NB4 (cell line): ENCODE measurements around the gene ZSWIM5.

Experiments used
- DNase-seq: peaks from one replicate; pipeline ENCODE4 v3.0.0; 2010; ENCODE audit warnings: low read depth
- H3K4me3 ChIP-seq: one replicate; pipeline ENCODE4 v1.5.1; 2011; ENCODE audit warnings: mild to moderate bottlenecking, low read depth, low read length, moderate library complexity
- CTCF ChIP-seq: IDR thresholded peaks from one replicate; pipeline ENCODE4 v1.5.1; 2012; ENCODE audit warnings: low read depth, low read length
- MAX ChIP-seq: IDR thresholded peaks from 2 replicates; pipeline ENCODE4 v1.6.1; 2011; ENCODE audit warnings: low read depth, low read length
- MYC ChIP-seq: IDR thresholded peaks from 2 replicates; pipeline ENCODE4 v1.6.1; 2011; ENCODE audit warnings: low read depth, low read length
- POLR2A ChIP-seq: IDR thresholded peaks from 2 replicates; pipeline ENCODE4 v1.6.1; 2011; ENCODE audit warnings: mild to moderate bottlenecking; ENCODE audit not compliant: insufficient read length; ENCODE audit errors: extremely low read depth

Gene ZSWIM5

GRCh38 chr1:45040297-45040696, 166.1 kb downstream of the ZSWIM5 start:
- no peak overlapping the region for H3K4me3 ChIP-seq
- TF ChIP-seq POLR2A (no peak), MAX (no peak), CTCF (no peak), MYC (no peak)
- DNase-seq = no peak

GRCh38 chr1:45038661-45039364, 167.6 kb downstream of the ZSWIM5 start:
- DNase-seq = no peak
- TF ChIP-seq POLR2A (no peak), CTCF (no peak), MYC (no peak), MAX (no peak)
- H3K4me3 ChIP-seq = no peak overlapping the region

- no peak for DNase-seq
- TF ChIP-seq MAX (no peak), MYC (no peak), POLR2A (no peak), CTCF (no peak)
- H3K4me3 ChIP-seq = no peak overlapping the region
These were observed 168.2 kb downstream of the ZSWIM5 start for GRCh38 chr1:45038240-45038639.

GRCh38 chr1:45037456-45037855, 168.9 kb downstream of the ZSWIM5 start:
- DNase-seq = no peak
- H3K4me3 ChIP-seq = no peak overlapping the region
- TF ChIP-seq POLR2A = no peak

- DNase-seq = no peak
- H3K4me3 ChIP-seq = no peak overlapping the region
- TF ChIP-seq MAX (no peak), CTCF (no peak), POLR2A (no peak), MYC (no peak)
These were observed 170.6 kb downstream of the ZSWIM5 start for GRCh38 chr1:45035631-45036301.

GRCh38 chr1:45033356-45033755, 173.0 kb downstream of the ZSWIM5 start:
- TF ChIP-seq CTCF (no peak), MAX (no peak), POLR2A (no peak), MYC (no peak)
- no peak for DNase-seq
- no peak overlapping the region for H3K4me3 ChIP-seq
